Right atrium auricular region (tissue), 2 donors: ENCODE data around the gene PAPOLA. TPM values are rescaled to one million over a fixed set of nuclear protein-coding genes. Genes with fewer than 3 reads are reported as not detected.

Experiments used
- DNase-seq: peaks from one replicate; pipeline ENCODE4 v3.0.0-alpha.2; 2019; ENCODE audit warnings: low spot score
- H3K27ac ChIP-seq, 2 donors: fragments of 200-600 bp; sonication (generic); 1 replicate in 1 of 2; 2 replicates in 1 of 2; pipeline ENCODE4 v1.5.1; 2016 to 2019
- H3K27me3 ChIP-seq, 2 donors: fragments of 200-600 bp; sonication (generic); one replicate each; pipeline versions ENCODE4 v1.5.1 to v1.6.0; 2017 to 2019
- H3K36me3 ChIP-seq: fragments of 200-600 bp; sonication (generic); one replicate; pipeline ENCODE4 v1.5.1; 2016
- H3K4me1 ChIP-seq, 2 donors: fragments of 200-600 bp; sonication (generic); one replicate each; pipeline versions ENCODE4 v1.5.1 to v1.6.0; 2017 to 2019
- H3K4me3 ChIP-seq, 2 donors: fragments of 200-600 bp; sonication (generic); 1 replicate in 1 of 2; 2 replicates in 1 of 2; pipeline ENCODE4 v1.5.1; 2017 to 2019; ENCODE audit warnings: mild to moderate bottlenecking in 1 of 2, moderate library complexity in 1 of 2
- H3K9me3 ChIP-seq, 2 donors: fragments of 200-600 bp; sonication (generic); one replicate each; pipeline ENCODE4 v1.5.1; 2019
- total RNA-seq, 2 donors: library from RNA; depleted of rRNA; stranded (reverse); fragments of >200 nt; gene quantifications; one replicate each; pipeline ENCODE4 v1.1.0, GENCODE V29; 2016
- TF ChIP-seq, protein P1 (sequence below), 2 donors: fragments of 200-600 bp; sonication (generic); IDR thresholded peaks; one replicate each; pipeline ENCODE4 v1.5.1; 2019; ENCODE audit warnings: antibody characterized with exemption in 2 of 2

PAPOLA gene
- total RNA-seq, 2 donors from 2014 or later = 85.2 to 91.9 TPM

DNA sequence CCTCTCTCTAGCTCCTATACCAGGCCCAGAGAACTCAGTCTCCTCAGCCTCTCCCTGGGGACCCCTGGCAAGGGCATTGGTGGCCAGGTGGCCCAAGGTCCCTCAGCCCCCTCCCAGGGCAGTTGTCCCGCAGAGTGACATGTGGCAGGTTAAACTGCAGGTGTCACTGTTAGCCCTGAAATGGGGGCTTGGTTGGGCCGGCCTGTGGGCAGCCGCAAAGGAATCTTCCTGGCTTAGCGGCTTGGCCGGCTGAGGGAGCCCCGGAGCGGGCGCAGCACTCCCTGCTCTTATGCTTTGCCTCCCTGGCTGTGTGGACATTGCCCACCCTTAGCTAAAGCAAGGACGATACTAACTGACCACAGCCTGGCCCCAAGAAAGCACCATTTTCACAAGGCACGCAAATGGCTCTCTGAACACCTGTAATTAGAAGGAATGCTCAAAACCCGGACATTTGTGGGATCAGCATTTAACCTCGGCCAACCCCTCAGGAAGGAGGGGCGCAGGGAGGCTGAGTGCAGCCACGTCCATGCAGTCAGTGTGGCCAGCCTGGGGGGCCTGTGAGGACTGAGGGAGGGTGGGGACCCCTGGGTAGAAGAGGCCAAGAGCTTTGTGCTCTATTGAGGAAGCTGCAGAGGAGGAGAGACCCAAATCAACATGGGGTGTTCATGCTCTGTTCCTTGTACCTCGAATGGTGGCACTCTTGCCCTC is 82.2 kb downstream of the PAPOLA start:
- TF ChIP-seq, protein P1, sequence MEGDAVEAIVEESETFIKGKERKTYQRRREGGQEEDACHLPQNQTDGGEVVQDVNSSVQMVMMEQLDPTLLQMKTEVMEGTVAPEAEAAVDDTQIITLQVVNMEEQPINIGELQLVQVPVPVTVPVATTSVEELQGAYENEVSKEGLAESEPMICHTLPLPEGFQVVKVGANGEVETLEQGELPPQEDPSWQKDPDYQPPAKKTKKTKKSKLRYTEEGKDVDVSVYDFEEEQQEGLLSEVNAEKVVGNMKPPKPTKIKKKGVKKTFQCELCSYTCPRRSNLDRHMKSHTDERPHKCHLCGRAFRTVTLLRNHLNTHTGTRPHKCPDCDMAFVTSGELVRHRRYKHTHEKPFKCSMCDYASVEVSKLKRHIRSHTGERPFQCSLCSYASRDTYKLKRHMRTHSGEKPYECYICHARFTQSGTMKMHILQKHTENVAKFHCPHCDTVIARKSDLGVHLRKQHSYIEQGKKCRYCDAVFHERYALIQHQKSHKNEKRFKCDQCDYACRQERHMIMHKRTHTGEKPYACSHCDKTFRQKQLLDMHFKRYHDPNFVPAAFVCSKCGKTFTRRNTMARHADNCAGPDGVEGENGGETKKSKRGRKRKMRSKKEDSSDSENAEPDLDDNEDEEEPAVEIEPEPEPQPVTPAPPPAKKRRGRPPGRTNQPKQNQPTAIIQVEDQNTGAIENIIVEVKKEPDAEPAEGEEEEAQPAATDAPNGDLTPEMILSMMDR (IDR thresholded peaks at IDR 0.05) = peak in 1 of 2 donors; percentile 40
- Histone ChIP-seq H3K36me3 (no peaks in the 10 kb centered on the region), H3K27me3 (no peaks in the 10 kb centered on the region), H3K9me3 (no peaks in the 10 kb centered on the region), H3K27ac (no peak overlapping the region), H3K4me3 (no peak overlapping the region), H3K4me1 (no peaks in the 10 kb centered on the region)
- DNase-seq = no peak

GRCh38 chr14:96584907-96585671 is 82.9 kb downstream of the PAPOLA start:
- H3K36me3 ChIP-seq = no peaks in the 10 kb centered on the region
- no peaks in the 10 kb centered on the region for H3K27me3 ChIP-seq
- TF ChIP-seq, protein P1 (IDR thresholded peaks at IDR 0.05) = no peak
- H3K4me3 ChIP-seq = no peak overlapping the region
- H3K27ac ChIP-seq = no peak overlapping the region
- DNase-seq = peak; percentile 36
- H3K4me1 ChIP-seq = no peaks in the 10 kb centered on the region
- no peaks in the 10 kb centered on the region for H3K9me3 ChIP-seq

GRCh38 chr14:96585672-96586013 is 83.5 kb downstream of the PAPOLA start:
- DNase-seq = no peak
- Histone ChIP-seq H3K4me3 (no peak overlapping the region), H3K9me3 (no peaks in the 10 kb centered on the region), H3K4me1 (no peaks in the 10 kb centered on the region), H3K36me3 (no peaks in the 10 kb centered on the region), H3K27ac (no peak overlapping the region), H3K27me3 (no peaks in the 10 kb centered on the region)
- TF ChIP-seq, protein P1 (IDR thresholded peaks at IDR 0.05) = no peak

- Histone ChIP-seq H3K9me3 (no peaks in the 10 kb centered on the region), H3K27ac (no peak overlapping the region), H3K4me3 (no peak overlapping the region), H3K27me3 (no peaks in the 10 kb centered on the region), H3K4me1 (no peaks in the 10 kb centered on the region), H3K36me3 (no peaks in the 10 kb centered on the region)
- TF ChIP-seq, protein P1 (IDR thresholded peaks at IDR 0.05) = no peak
- DNase-seq = peak; percentile 47
Observed at GRCh38 chr14:96586056-96586455, 83.9 kb downstream of the PAPOLA start.

DNA sequence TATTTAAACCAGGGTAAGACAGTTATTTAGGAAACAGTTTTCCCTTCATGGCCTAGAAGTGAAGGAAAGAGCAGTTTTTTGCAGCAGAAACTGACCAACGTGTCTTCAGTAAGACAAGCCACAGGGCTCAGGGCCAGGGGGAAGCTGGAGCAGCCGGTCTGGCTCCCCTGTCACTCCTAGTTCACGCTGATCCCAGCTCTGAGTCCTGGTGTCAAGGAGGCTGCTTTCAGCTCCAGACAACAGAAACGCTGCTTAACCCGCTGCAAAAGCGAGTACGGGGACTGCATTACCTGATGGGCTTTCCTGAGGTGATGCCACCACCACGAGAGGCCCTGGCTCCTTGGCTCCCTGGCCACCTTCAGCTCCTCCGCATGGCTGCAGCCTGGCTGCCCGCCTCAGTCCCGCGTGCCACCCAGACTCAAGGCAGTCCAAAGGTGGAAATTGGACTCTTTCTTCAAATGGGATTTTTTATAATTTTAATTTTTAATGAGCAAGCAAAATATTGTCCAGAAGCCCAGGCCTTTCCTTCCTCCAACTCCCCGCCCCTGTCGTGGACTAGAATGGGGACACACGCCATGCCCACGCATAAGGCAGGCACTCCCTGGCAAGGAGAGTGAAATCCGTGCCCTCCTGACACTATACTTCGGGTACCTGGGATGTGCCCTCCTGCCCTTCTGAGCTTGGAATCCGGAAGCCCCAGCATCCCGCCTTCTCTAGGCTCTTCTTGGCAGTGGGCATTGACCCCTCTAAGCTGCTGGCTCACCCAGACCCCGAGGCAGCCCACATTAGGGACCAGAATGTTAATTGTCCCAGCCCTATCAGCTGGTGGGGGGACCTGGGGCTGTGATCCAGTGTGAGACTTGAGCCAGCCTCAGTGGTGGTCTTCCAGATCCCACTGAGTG is 85.0 kb downstream of the PAPOLA start:
- peaks cover 0 to 1% of the 10 kb centered on the region in 2 donors for H3K4me1 ChIP-seq
- H3K27me3 ChIP-seq = no peaks in the 10 kb centered on the region
- H3K9me3 ChIP-seq = no peaks in the 10 kb centered on the region
- peak; percentile 53 for DNase-seq
- H3K4me3 ChIP-seq = no peak overlapping the region
- no peaks in the 10 kb centered on the region for H3K36me3 ChIP-seq
- TF ChIP-seq, protein P1 (IDR thresholded peaks at IDR 0.05) = no peak
- no peak overlapping the region for H3K27ac ChIP-seq
